Iris pigment epithelial cell (primary cell): ENCODE results near the gene PLEKHA8.

Experiments
- DNase-seq: peaks from one replicate; pipeline ENCODE4 v3.0.0-alpha.2; 2011; ENCODE audit warnings: low read depth

The PLEKHA8 gene

DNA sequence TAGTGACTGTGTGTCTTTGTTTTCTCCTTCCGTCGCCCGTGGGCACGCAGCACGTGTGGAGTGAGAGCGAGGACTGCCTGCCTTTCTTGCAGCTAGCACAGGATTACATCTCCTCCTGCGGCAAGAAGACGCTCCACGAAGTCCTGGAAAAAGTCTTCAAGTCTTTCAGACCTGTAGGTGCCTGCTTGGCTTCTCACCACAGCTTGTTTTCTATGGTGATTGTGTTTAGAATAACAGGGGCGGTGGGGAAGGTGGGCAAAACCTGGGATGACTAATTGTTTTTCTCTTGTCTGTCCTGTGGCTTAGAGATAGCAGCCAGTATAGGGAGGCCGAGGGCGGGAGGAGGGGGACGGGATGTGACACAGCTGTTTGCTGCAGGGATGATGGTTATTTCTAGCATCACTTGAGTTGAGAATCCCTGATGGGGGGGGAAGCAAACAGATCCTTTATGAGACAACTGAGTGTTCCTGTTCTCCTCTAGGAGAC is 118.0 kb downstream of the PLEKHA8 start:
- no peak for DNase-seq

DNA sequence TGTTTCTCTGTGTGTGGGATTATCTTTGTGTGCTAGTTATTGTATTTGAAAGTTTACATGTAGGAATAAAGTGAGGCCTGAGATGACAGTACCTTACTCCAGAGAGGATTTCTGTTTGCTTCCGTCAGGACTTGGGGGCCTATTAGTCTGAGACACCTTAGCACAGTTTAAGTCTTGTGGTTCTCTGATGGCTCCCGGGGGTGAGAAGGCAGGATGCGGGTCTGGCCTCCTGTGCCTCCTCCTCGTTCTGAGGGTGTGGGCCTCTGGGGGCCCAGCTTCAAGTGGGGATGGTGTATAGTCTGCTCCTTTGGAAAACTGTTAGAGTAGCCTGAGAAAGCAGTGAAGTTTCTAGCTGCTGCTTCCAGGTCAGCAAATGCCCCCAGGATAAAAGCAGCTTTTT is 119.0 kb downstream of the PLEKHA8 start:
- no peak for DNase-seq

DNA sequence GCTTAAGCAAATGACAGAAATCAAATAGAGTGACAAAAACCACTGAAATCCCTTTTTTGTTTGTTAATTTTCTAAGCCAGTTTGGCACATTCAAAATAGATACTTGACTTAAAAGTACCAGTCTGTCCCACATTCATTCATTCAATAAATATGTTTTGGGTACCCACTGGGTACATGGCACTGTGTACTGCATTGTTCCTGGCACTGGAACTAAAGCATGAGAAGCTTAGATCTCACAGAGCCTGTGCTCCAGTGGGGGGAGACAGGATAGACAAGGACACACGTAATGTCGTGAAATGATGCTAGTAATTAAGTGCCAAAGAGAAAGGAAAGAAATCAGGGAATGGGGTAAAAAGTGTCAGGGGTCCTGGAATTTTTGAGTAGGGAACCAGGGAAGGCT is 119.6 kb downstream of the PLEKHA8 start:
- no peak for DNase-seq

DNA sequence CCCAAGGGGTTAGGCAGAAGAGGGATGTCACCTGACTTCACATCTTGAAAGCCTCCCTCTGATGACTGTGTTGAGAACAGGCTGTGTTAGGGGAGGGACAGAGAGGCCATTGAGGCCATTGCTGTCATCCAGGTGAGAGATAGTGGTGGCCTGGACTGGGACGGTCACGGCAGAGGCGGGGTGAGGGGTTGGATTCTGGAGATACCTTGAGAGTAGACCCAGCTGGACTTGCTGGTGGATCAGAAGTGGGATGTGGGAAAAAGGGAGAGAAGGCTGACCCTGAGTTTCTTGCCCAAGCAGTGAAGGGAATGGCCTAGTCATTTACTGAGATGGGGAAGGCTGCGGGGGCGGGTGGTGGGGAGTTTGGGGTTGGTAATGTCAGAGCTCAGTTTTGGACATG is 120.2 kb downstream of the PLEKHA8 start:
- no peak for DNase-seq

DNA sequence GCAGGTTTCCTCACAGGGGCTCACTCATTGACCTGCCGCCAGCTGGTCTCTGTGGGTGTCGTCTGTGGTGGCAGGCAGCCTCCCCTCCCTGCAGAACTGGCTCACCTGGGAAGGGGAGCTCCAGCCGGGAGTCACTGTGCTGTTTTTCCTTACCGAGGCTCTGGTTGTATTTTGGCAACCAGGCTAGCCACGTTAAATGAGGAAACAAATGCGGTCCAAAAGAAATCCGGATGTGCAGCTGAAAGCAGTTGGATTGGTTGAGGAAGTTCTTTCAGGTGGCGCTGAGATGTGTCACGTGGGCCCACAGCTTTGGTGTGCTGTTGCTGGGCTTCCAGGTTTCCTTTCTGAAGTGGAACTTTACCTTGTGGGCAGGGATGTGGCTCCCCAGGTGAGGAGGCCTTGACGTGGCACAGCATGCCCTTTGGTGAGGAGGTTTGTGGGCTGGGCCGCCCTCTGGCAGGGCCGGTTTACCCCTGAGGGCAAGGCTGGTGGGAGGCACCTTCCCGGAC is 120.8 kb downstream of the PLEKHA8 start:
- DNase-seq: no peak

DNA sequence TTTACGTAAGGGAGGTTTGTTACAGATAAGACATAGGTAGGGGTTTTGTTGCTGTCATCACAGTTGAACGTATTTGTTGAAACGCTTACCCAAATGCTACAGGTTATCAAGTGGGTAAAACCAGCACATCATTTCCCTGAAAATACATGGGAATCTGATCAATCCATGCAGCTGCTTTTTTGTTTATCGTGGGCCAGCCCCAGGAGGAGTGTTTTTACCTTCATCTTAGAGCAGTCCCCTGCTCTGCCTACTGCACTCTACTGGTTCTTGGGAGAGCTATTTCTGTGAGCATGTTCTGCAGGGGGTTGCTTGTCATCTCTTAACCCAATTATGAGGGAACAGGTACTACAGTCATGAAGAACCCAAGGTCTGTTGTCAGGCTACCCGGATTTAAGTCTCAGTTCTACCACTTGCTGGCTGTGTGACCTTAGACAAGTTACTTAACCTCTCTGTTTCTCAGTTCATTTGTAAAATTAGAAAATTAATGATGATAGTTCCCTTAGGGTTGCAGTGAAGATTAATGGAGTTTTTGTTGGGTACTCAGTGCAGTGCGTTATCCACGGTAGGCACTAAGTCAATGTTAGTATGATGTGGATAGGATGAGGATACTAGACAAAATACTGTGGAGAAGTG is 121.5 kb downstream of the PLEKHA8 start:
- no peak for DNase-seq

DNA sequence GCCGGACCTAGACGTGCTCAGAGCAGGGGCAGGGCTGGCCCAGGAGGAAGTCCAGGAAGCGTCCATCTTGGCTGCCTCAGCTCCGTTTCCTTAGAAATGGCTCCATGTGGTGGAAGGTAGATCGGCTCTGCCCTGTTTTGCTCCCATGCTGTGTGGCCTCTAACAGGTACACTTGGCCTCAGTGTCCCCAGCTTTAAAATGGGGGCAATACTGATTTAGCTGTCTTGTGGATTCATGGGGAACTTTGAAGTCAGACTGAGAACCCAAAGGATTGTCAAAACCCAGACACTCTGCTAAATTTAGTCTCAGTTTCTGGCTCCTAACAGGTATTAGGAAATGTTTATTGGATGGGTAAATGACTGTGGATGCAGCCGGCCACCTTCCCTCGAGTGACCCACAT is 122.5 kb downstream of the PLEKHA8 start:
- DNase-seq: no peak

DNA sequence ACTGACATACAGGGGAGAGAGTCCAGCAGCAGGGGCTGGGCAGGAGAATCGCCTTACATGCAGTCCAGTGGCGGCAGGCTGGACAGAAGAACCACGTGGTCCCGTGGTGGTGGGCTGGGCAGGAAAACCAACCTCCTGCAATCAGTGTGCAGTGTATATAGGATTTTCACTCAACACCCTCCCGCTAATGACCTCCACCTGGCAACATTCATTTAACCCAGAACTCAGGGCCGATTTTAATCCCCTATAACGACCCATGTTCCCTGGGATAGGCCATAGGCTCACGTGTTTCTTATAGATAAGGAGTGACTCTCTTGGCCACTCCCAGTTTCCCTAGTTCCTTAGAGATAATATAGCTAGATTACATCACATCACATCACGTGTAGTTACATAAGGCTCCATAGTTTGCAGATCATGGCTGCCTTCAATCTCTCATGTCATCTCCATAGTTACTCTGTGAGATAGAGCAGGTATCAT is 125.9 kb downstream of the PLEKHA8 start:
- no peak for DNase-seq

DNA sequence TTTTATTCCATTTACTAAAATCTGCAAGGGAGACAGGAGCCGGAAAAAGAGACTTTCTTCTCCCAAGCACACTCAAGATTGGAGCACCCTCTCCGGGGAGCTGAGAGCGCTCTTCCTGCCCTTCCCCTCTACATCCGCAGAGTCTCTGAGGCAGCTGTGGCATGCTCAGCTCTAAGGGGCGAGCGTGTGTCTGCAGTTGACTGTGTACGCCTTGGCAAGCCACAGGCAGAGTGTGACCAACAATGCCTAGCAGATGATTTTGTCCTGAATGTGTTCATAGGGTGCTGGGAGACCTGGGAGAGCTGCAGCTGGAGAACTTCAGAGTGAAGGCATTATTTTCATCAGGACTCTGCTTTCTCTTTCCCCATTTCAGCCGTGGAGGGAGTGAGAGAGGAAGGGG is 127.3 kb downstream of the PLEKHA8 start:
- no peak for DNase-seq

DNA sequence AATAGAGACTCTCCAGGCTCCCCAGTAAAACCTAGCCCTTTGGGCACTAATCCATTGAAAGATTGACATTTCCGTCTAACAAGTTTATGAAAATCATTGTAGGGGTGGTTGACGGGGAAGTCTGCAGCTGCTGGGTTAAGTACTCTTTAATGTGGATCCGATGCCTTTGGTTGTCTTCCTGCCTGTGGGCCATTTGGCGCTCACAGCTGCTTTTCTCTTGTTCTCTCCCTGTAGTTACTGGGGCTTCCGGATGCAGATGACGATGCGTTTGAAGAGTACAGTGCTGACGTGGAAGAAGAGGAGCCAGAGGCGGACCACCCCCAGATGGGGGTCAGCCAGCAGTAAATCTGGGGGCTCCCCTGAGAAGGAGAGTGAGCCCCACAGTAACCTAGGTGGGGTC is 129.0 kb downstream of the PLEKHA8 start:
- DNase-seq: no peak

DNA sequence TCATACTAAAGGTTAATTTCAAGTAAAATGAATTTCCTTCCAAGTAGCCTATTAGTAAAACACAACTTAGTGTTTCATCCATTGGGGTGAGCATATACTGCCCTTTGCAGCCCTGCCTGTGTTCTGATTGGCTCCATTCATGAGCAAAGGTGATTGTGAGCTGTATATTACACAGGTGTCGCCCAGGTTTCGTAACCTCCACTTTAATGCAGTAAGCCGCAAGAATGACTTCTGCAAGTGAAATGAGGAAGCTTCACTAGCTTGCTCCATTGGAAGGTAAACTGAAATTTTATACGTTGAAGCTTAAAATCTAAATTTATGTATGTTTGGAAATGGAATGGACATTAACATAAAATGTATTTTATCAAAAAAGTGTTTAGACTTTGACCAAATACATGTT is 131.0 kb downstream of the PLEKHA8 start:
- DNase-seq: no peak

DNA sequence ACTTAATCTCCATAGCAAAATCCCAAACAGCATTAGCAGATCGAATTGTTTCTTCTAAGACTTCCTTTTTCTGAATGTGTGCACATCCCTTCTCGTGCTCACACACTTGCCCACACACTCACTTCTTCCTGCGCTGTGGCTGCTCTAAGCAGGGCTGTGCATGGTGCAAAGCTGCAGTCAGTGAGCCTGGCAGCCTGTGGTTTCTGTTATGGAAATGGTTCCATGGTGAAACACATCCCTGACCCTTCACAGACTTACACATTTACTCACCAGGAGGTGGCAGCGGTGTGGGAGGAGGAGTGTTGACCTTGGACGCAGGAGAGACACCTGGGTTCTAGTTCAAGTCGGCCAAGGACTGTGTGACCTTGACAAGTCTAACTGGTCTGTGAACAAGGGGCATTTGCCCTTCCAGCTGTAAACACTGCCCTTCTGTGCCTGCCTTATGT is 131.5 kb downstream of the PLEKHA8 start:
- peak; percentile 57 for DNase-seq

DNA sequence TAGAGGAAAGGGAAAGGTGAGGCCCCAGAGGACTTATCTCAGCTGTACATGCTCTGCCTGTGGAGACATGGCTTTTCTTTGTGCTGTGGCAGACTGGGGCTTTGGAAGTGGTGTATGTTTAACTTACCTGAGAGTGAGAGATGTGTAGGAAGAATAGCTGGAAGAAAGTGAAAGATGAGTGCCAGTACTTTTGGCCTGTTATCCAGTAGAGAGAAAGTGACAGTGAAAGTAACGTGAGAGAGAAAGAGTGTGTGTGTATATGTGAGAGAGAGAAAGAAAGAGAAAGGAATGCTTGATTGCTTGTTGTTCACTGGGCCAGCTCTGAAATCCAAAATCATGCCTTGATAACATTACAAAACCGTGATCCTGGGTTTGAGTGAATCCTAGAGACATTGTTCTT is 132.1 kb downstream of the PLEKHA8 start:
- no peak for DNase-seq

DNA sequence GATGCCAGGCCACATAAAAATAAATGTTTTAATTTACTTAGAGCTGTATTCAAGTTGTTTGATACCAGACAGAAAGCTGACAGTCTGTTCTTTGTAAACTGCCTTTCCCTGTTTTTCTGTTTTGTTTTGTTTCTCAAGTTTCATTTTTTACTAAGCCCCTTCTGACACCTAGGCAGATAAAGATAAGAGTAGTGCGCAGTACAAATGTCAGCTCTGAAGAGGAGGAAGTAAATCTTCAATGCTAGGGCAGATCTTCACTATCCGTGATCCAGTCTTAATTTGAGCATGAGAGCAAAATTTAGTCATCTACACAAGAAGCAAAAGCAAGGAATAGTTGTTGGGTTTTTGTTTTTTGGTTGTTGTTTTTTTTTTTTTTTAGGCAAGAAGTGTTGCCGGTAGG is 133.9 kb downstream of the PLEKHA8 start:
- DNase-seq: no peak

DNA sequence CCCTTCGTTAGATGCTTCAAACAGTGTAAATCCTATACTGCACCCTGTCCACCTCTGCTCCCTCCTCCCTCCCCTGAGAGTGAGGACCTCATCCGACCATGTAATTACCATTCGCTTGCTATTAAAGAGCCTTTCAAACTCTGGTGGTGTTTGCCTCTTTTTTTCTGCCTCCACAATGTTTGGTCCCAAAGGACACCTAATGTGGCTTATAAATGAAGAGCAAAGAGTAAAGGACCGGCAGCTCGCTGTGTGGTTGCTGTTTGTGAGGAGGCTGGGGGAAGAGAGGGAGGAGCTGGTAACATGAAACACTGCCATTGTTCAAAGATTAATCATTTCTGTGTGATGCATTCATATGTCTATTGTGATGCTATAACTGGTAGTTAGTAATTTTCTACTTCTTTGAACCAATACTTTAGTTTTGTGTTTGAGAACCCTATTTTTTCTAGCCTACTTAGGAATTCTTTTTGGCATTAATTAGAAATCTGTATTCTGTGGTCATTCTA is 134.5 kb downstream of the PLEKHA8 start:
- DNase-seq: peak; percentile 75

DNA sequence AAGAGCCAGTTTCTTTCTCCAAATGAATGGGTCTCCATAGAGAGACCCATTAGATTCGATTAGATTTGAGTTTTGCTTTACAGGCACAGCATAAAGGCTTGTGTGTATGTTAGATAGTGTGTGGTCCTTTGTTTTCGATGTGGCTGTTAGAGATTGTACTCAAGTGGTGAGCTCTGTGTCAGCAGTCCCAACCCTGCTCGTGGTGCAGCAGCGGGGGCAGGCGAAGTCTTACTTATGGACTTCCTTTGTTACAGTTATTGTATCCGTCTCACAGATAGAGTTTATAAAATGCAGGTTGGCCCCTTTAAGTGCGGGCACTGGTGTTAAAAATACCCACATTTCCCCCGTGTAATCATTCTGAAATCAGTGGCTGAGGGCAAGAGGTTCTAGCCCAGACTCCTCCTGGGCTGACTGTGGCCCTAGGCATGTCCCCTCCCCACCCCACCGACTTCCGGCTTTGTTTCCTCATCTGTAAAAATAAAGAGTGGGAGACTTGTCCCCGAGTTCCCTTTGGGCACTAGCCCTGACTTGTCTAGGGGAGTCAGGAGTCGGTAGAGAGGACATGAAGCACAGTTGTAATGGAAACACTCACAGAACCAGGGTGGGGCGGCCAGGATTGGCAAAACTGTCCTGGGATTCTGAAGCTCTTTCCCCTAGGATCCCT is 135.2 kb downstream of the PLEKHA8 start:
- no peak for DNase-seq

DNA sequence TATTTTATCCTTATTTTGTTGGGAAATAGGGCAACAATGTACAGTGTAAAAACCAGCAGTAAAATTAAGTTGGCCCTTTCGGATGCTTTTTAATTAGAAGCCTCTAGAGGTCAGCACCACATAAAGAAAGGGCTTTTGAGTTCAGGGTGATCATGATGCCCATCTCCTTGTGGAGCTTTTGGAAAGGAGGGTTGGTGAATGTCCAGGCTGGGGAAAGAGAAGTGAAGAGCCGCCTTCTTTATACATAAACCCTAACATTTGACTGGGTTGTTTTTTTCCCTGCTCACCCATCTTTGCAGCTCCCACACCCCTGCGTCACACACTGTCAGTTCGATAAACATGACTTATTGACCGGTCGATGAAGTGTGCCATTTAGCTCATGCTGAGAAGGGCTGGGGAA is 136.4 kb downstream of the PLEKHA8 start:
- peak; percentile 54 for DNase-seq

DNA sequence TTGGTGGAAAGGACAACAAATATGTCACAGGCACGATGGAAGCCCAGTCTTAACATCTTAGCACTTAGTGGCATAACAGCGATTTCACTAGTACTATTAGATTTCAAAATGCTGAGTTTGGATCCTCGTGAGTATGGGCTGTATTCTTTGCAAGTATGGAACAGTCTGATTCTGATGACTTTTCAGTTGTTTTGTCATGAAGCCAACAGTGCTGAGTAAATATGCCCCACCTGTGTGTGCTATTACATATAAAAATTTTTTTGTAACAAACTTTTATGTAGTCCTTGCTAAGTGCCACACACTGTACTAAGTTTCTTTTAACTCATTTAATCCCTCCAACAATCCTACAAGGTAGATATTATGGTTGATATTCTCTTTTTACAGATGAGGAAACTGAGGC is 137.4 kb downstream of the PLEKHA8 start:
- DNase-seq: no peak

DNA sequence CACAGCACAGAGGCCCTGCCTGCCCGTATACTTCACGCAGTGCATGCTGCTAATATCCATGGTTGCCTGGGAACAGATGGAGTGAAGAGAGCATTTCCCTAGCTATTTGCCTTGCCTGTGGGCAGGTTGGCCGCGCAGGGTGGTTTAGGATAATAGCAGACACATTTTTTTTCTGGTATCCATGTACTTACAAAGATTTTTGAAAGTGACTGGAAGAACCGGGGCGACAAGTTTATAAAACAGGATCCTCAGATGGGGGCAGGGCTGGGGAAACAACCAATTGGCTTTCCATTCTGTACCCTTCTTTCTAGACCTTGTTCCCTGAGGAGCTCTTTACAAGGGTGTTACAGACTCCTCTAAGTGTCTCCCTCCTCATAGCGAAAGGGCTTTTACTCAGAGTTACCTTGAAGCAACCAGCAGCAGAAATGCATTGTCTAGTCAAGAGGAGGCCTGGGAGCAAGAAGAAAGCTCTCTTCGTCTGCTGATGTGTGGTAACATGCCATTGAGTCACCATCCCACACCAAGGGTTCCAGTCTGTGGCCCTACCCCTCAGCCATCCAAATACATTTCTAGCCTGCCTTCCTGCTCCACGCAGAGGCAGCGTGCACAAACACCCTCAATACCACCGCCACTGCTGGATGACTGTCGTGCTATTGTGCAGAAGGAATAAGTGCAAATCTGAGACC is 138.1 kb downstream of the PLEKHA8 start:
- no peak for DNase-seq

DNA sequence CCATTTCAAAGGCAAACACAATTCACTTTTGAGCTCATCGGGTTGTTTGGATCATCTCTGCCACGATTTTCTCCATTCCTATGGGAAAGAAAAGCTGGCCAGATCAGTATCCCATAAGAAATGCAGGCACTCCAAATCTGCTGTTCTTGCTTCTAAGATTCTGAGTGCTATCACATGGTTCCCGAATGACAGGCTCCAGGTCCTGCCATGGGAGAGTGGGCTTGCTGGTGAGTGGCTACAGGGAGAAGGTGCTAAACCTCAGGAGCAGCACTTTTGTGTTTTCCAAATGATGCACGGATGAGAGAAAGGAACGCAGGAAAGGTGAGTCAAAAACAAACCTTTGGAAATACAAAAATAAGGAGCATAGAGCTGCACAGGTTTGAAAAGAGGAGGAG is 138.6 kb downstream of the PLEKHA8 start:
- no peak for DNase-seq

DNA sequence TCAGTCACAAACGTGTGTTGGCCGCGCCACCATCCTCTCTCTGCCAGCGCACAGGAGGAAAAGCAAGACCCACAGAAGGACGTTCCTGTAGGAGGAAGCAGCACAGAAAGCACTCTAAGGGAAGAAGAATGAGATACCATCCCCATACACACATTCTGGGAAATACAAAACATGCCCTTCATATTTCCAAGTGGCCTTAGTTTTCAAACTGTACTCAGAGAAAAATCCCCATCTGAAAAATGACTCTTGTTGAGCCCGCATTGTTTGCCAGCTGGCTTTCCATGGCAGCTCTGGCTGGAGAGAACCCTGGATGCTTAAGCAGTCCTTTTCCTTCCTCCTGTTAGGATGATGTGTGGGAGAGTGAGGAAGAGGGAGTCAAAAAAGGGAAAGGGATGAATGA is 139.7 kb downstream of the PLEKHA8 start:
- no peak for DNase-seq

DNA sequence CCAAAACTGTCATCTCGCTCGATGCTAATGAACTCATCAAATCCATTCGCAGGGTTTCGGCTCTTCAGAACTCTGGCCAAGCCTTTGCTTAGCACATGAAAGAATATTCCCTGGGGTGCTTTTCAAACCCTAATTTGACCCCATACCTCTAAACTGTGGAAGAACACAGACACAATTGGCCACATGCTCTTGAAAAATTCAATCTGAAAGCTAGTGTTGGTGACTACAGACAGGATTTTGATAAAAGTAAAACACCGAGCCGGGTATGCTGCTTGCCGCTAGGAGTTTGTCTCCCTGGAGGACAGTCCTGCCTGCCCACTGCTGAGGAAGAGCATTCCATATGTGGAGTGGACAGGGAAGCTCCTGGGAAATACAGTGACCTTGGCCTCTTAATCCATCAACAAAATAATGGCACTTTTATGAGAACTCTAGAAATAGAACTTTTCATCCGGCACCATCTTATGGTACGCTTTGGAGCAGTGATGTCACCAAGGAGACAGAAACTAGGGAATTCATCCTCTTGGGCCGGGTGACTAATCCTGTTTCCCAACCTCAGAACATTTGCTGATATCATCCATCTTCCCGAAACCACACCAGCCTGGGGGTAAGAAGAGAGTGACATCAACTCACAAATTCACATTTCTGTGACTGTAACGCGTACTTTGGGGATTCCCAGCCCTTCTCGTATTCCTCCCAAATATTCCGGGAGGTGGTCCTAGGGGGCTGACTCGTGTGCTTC is 140.8 kb downstream of the PLEKHA8 start:
- peak; percentile 82 for DNase-seq
